Stimulated activated CD4-positive, alpha-beta T cell treated with anti-CD3 and anti-CD28 coated beads, Interleukin-15, amount 100 ng/mL, for 48 hours (primary cell): ENCODE measurements around the gene FREM2.

Experiments
- DNase-seq, 2 donors: peaks; one replicate each; pipeline ENCODE4 v3.0.0-alpha.2; 2020; ENCODE audit warnings: low read depth in 2 of 2

FREM2 gene

GRCh38 chr13:38685974-38686576, 802 bp upstream of the FREM2 start:
- DNase-seq: no peak

DNA sequence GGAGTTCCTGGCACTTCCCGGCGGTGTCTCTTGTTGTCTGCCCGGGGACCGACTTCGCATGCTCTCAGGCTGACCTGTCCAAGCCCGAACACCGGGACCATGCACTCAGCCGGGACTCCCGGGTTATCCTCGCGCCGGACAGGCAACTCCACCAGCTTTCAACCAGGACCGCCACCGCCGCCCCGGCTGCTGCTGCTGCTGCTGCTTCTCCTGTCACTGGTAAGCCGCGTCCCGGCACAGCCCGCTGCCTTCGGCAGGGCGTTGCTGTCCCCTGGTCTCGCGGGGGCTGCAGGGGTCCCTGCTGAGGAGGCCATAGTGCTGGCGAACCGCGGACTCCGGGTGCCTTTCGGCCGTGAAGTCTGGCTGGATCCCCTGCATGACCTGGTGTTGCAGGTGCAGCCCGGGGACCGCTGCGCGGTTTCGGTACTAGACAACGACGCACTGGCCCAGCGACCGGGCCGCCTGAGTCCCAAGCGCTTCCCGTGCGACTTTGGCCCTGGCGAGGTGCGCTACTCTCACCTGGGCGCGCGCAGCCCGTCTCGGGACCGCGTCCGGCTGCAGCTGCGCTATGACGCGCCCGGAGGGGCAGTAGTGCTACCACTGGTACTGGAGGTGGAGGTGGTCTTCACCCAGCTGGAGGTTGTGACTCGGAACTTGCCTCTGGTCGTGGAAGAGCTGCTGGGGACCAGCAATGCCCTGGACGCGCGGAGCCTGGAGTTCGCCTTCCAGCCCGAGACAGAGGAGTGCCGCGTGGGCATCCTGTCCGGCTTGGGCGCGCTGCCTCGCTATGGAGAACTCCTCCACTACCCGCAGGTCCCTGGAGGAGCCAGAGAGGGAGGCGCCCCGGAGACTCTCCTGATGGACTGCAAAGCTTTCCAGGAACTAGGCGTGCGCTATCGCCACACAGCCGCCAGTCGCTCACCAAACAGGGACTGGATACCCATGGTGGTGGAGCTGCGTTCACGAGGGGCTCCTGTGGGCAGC, 661 bp downstream of the FREM2 start:
- DNase-seq: no peak

DNA sequence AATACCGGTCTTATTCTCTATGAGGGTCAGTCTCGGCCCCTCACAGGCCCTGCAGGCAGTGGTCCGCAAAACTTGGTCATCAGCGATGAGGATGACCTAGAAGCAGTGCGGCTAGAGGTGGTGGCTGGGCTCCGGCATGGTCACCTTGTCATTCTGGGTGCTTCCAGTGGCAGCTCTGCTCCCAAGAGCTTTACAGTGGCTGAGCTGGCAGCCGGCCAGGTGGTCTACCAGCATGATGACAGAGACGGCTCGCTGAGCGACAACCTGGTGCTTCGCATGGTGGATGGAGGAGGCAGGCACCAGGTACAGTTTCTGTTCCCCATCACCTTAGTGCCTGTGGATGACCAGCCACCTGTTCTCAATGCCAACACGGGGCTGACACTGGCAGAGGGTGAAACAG, 1.8 kb downstream of the FREM2 start:
- no peak for DNase-seq

GRCh38 chr13:38690231-38690630, 3.4 kb downstream of the FREM2 start:
- no peak for DNase-seq

DNA sequence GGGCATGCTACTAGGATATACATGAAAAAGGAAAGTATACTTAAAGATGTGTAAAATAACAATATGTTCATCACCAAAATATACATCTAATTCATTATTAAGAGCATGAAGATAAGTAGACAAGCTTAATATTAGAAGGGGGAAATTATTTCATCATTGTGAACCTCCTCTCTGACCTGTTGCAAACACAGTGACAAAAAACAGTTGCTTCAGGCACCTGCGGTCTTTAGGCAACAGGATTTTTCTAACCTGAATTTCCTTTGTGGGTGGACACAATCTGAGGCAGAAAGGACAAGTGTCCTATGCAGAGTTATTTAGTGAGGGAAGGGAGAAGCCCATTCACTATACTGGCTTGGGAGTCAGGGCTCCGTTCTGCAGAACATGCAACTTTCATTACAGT, 6.3 kb downstream of the FREM2 start:
- no peak for DNase-seq

GRCh38 chr13:38693641-38694040, 6.8 kb downstream of the FREM2 start:
- DNase-seq: no peak

DNA sequence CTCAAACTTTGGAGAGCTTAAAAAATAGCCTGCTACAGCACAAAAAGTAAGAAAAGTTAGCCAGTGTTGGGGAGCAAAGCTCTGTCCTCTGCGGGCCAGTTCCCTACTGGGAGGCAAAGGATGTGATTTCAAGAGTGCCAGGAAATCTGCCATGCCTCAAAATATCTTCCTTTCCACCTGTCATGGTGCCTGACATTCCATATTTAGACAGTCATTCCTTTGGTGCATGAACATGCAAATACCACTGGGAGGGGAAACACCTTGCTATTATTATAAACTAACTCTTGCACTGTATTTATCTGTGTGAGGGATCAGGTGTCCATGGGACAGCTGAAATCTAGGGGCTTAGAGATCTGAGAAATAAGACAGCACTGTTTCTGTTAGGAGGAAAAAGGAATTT, 10.3 kb downstream of the FREM2 start:
- no peak for DNase-seq

GRCh38 chr13:38697628-38698333, 10.9 kb downstream of the FREM2 start:
- DNase-seq: no peak

GRCh38 chr13:38700051-38700450, 13.2 kb downstream of the FREM2 start:
- DNase-seq: no peak

DNA sequence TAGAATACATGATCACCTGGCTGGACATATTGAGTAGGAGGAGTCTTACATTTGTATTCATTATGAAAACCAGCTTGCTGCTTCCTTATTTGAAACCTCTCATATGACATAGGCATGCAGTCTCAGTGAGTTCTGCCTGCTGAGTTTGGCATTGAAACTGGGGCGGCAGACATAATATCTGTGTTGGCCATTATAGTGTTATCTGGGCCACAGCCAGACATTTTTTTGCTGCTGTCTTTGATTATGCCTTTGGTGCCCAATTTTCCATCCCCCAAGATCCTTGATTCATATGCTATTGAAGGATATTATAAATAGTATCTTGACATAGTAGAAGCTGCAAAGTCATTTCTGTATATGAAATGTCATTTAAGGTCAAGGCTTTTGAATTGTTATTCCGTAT, 15.8 kb downstream of the FREM2 start:
- DNase-seq: no peak

- no peak for DNase-seq
Observed at GRCh38 chr13:38703255-38703654, 16.4 kb downstream of the FREM2 start.

- no peak for DNase-seq
Observed at GRCh38 chr13:38705365-38705764, 18.5 kb downstream of the FREM2 start.

DNA sequence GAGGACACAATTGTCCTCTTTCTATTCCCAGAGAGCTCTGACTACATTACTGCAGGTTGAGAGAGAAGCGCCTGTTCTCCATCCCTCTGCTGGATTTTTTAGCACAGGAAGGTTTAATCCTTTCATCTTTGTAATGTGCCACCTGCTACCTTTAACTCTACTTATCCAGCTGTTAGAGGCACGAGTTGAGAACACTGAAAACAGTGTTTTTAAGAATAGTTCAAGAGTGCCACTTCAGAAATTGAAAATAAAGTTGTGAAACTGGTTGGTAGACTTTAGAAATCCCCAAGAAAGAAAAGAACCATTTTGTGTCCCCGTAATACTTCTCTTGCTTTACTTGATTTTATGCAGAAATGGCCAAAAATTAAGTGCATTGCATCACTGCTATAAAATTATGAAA, 20.6 kb downstream of the FREM2 start:
- no peak for DNase-seq

GRCh38 chr13:38713046-38713445, 26.2 kb downstream of the FREM2 start:
- DNase-seq: no peak

DNA sequence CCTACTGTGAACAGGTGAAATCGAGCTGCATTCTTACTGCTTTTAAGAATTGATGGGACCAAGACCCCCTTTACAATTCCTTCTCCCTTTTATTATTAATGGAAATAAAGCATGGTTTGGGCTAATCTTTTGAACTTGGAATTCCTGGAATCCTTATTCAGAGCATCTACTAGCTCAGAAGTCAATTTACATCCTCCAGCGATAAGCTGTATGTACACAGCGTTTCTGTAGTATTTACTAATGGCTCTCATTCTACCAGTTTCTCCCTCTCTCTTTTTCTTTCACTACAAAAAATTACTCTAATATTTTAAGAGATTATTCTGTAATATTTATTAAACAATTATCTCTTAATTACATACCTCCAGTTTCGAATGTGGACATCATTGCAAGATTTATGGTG, 31.5 kb downstream of the FREM2 start:
- no peak for DNase-seq

GRCh38 chr13:38730332-38730731, 43.5 kb downstream of the FREM2 start:
- no peak for DNase-seq

DNA sequence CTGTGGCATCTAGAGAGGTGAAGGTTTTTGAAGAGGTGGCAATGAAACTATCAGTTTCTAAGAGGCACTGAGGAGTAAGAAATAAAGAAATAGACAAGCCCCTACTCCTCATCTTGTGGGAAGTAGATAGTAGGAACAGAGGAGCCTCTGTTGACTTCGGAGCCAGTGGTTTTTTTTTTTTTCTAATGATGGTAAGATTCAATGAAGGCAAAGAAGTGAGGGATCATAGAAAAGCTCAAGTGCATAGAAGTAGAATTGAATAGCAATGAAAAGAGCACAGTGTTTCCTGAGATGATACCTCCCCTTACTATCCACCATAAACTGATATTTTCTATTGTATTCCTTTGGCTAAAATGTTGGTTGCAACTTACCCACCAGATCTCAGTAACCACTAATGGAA, 46.3 kb downstream of the FREM2 start:
- no peak for DNase-seq

GRCh38 chr13:38735665-38736440, 49.0 kb downstream of the FREM2 start:
- no peak for DNase-seq

DNA sequence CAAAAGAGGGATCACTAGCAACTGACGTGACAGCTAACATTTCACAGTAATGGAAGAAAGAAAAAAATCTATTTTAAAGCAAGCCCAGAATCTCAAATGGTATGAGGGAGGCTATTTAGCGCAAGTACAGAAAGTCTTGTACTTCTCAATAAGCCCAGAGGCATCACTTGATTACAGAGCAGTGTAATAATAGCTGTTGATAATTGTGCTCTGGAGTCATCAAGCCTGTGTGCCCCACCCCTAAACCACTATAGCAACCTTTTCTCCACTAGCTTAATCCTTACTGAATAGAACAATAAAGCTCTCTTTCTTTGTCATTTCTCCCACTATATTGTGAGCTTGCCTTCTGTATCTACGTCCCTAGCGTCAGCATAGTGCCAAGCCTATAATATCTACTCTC, 56.6 kb downstream of the FREM2 start:
- DNase-seq: no peak

- no peak for DNase-seq
Observed at GRCh38 chr13:38752686-38753085, 65.8 kb downstream of the FREM2 start.

DNA sequence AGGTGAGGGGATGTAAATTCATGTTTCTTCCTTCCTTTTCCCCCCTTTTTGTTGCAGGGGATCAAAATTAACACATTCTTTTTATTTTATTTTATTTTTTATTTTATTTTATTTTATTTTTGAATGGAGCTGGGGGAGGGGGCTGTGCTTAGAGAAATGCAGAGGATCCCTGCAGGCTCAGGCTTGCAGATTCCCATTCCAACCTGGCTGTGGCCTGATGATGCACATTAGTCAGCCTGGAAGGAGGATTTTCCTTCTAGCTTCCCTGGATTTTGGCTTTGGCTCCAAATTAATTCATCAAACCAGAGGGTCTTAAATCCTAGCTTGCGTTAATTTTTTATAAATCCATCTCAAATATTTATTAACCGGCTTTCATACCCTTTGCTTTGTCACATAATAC, 67.0 kb downstream of the FREM2 start:
- DNase-seq: no peak

DNA sequence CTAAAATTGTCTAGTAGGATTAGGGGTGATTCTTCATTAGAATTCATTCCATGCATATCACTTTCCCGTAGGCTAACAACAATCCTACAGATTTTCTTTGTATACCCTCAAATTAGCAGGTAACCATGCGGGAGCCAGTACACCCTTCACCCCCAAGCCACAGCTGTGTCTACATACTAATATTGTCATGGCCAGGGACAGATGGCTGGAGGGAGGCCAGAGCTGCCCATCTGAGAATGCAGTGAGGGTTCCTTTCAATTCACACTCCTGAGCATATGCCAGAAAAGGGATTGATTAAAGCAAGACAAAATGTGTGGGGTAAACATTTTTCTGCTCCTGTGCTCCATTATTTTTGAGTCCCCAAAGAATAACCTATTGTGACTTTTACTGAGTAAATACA, 68.9 kb downstream of the FREM2 start:
- DNase-seq: no peak
